Measurements from ENCODE around the gene LGALS16.

- no peak for TF ChIP-seq RAD21 (IDR thresholded peaks at IDR 0.05; ENCODE audit: low read depth)
- no peak for TF ChIP-seq CREB1 (IDR thresholded peaks at IDR 0.05; ENCODE audit: low read depth)
- TF ChIP-seq YY1 (IDR thresholded peaks at IDR 0.05; ENCODE audit: low read depth) = no peak
- no peak for TF ChIP-seq NFIC (IDR thresholded peaks at IDR 0.05)
- TF ChIP-seq TAF1 (IDR thresholded peaks at IDR 0.05; ENCODE audit: low read depth) = no peak
- TF ChIP-seq REST (IDR thresholded peaks at IDR 0.05; ENCODE audit: low read depth) = no peak
- TF ChIP-seq EGR1 (IDR thresholded peaks at IDR 0.05) = no peak
- TF ChIP-seq MAX (IDR thresholded peaks at IDR 0.05) = no peak
- TF ChIP-seq FOXM1 (IDR thresholded peaks at IDR 0.05; ENCODE audit: borderline replicate concordance, low read depth) = no peak
- no peak for TF ChIP-seq CEBPB (IDR thresholded peaks at IDR 0.05)
- no peak for TF ChIP-seq TCF12 (IDR thresholded peaks at IDR 0.05; ENCODE audit: low read depth)
- TF ChIP-seq EP300 (IDR thresholded peaks at IDR 0.05; ENCODE audit: borderline replicate concordance) = no peak
Observed at GRCh38 chr19:39680593-39680992, 24.9 kb downstream of the LGALS16 start.
